ENCODE measurements around the gene GDPD1. TPM values are rescaled to one million over a fixed set of nuclear protein-coding genes. Genes with fewer than 3 reads are reported as not detected.

GDPD1 gene
- total RNA-seq, 1 donor from 2014 or later, result 17.8 TPM

- Histone ChIP-seq H3K36me3 (no peaks in the 10 kb centered on the region), H3K27ac (no peak overlapping the region), H4K20me1 (ENCODE audit: low read depth) (no peaks in the 10 kb centered on the region), H3F3A (ENCODE audit: low read depth) (peaks cover 20% of the 10 kb centered on the region), H3K27me3 (no peaks in the 10 kb centered on the region), H2AFZ (replicated peaks) (no peak overlapping the region), H3K4me2 (no peak overlapping the region), H3K4me3 (no peak overlapping the region), H3K4me1 (peaks cover 10% of the 10 kb centered on the region), H3K79me2 (ENCODE audit: low read depth) (no peaks in the 10 kb centered on the region), H3K9me3 (ENCODE audit: low read depth) (no peaks in the 10 kb centered on the region), H3K9ac (no peak overlapping the region)
- Mint-ChIP-seq H3K27ac (no peak overlapping the region), H3K27me3 (ENCODE audit: insufficient read depth, low read depth) (peaks cover 6% of the 10 kb centered on the region), H3K36me3 (no peaks in the 10 kb centered on the region), H3K4me1 (peaks cover 8% of the 10 kb centered on the region), H3K4me3 (no peak overlapping the region), H3K9me3 (no peaks in the 10 kb centered on the region)
- DNase-seq (ENCODE audit: low spot score), result no peak
- TF ChIP-seq EZH2 (IDR thresholded peaks at IDR 0.05) (no peak), EZH2phosphoT487 (IDR thresholded peaks at IDR 0.05) (no peak), CTCF (IDR thresholded peaks at IDR 0.05) (no peak)
These were observed 79.2 kb downstream of the GDPD1 start for GRCh38 chr17:59299400-59300092.

DNA sequence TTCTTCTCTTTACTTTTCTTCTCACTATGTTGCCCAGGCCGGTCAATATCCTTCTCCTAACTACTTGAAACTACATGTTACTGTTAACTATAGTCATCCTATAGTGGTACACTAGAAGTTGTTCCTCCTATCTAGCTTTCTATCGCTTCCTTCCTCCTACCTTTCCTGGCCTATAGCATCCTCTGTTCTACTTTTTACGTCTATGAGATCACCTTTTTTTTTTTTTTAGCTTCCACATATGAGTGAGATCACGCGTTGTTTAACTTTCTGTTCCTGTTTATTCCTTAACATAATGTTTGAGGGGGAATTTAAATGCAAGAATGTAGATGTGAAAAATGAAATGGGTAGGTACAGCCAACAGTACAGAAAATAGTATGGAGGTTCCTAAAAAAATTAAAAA, 80.6 kb downstream of the GDPD1 start:
- Mint-ChIP-seq H3K36me3 (no peaks in the 10 kb centered on the region), H3K27me3 (ENCODE audit: insufficient read depth, low read depth) (peaks cover 6% of the 10 kb centered on the region), H3K4me3 (no peak overlapping the region), H3K27ac (no peak overlapping the region), H3K9me3 (no peaks in the 10 kb centered on the region), H3K4me1 (peaks cover 2% of the 10 kb centered on the region)
- no peaks in the 10 kb centered on the region for H3K36me3 ChIP-seq
- H3K4me3 ChIP-seq, result no peak overlapping the region
- peaks cover 10% of the 10 kb centered on the region for H3K4me1 ChIP-seq
- no peaks in the 10 kb centered on the region for H4K20me1 ChIP-seq (ENCODE audit: low read depth)
- DNase-seq (ENCODE audit: low spot score), result no peak
- no peaks in the 10 kb centered on the region for H3K27me3 ChIP-seq
- no peak overlapping the region for H3K9ac ChIP-seq
- no peaks in the 10 kb centered on the region for H3K79me2 ChIP-seq (ENCODE audit: low read depth)
- no peak overlapping the region for H2AFZ ChIP-seq (replicated peaks)
- H3K9me3 ChIP-seq (ENCODE audit: low read depth), result no peaks in the 10 kb centered on the region
- TF ChIP-seq EZH2phosphoT487 (IDR thresholded peaks at IDR 0.05) (no peak), EZH2 (IDR thresholded peaks at IDR 0.05) (no peak), CTCF (IDR thresholded peaks at IDR 0.05) (no peak)
- no peak overlapping the region for H3K4me2 ChIP-seq
- H3K27ac ChIP-seq, result no peak overlapping the region
- H3F3A ChIP-seq (ENCODE audit: low read depth), result peaks cover 15% of the 10 kb centered on the region

DNA sequence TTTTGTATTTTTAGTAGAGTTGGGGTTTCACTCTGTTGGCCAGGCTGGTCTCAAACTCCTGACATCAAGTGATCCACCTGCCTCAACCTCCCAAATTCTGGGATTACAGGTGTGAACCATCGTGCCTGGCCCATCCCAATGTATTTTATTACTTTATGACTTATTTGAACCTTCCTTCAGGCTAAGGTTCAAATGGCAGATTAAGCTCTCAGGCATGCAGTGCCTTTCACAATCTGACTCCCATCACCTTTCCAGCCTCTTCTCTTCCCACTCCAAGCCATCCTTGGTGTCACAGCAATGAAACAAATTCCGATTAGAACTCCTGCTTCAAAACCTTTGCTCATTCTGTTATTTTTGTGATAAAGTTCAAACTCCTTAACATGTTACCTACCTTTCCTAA, 84.5 kb downstream of the GDPD1 start:
- no peak for DNase-seq (ENCODE audit: low spot score)
- H3K27ac Mint-ChIP-seq, result no peak overlapping the region

More for the DNA sequence above, 84.5 kb downstream of the GDPD1 start:
- H2AFZ ChIP-seq (replicated peaks), result no peak overlapping the region
- H3K9me3 Mint-ChIP-seq, result no peaks in the 10 kb centered on the region
- H3K36me3 ChIP-seq, result no peaks in the 10 kb centered on the region
- TF ChIP-seq EZH2 (IDR thresholded peaks at IDR 0.05), result no peak
- TF ChIP-seq CTCF (IDR thresholded peaks at IDR 0.05), result no peak
- no peak for TF ChIP-seq EZH2phosphoT487 (IDR thresholded peaks at IDR 0.05)
- no peaks in the 10 kb centered on the region for H3K9me3 ChIP-seq (ENCODE audit: low read depth)
- no peaks in the 10 kb centered on the region for H3F3A ChIP-seq (ENCODE audit: low read depth)
- H3K27me3 ChIP-seq, result no peaks in the 10 kb centered on the region
- H3K4me3 ChIP-seq, result no peak overlapping the region
- no peaks in the 10 kb centered on the region for H3K36me3 Mint-ChIP-seq
- no peak overlapping the region for H3K4me3 Mint-ChIP-seq
- H3K4me2 ChIP-seq, result no peak overlapping the region
- no peaks in the 10 kb centered on the region for H3K4me1 Mint-ChIP-seq
- H3K27me3 Mint-ChIP-seq (ENCODE audit: insufficient read depth, low read depth), result no peaks in the 10 kb centered on the region
- no peaks in the 10 kb centered on the region for H3K4me1 ChIP-seq
- H3K79me2 ChIP-seq (ENCODE audit: low read depth), result no peaks in the 10 kb centered on the region
- no peak overlapping the region for H3K27ac ChIP-seq
- H4K20me1 ChIP-seq (ENCODE audit: low read depth), result no peaks in the 10 kb centered on the region
- no peak overlapping the region for H3K9ac ChIP-seq
